ENCODE measurements around the gene RPS3A. TPM values are rescaled to one million over a fixed set of nuclear protein-coding genes. Genes with fewer than 3 reads are reported as not detected.
A peak's percentile ranks its signal among the peaks of the same experiment; 100 is the strongest.

RPS3A gene
- total RNA-seq, 4 donors from 2014 or later, result 1,844 to 5,619 (median 2,960) TPM

DNA sequence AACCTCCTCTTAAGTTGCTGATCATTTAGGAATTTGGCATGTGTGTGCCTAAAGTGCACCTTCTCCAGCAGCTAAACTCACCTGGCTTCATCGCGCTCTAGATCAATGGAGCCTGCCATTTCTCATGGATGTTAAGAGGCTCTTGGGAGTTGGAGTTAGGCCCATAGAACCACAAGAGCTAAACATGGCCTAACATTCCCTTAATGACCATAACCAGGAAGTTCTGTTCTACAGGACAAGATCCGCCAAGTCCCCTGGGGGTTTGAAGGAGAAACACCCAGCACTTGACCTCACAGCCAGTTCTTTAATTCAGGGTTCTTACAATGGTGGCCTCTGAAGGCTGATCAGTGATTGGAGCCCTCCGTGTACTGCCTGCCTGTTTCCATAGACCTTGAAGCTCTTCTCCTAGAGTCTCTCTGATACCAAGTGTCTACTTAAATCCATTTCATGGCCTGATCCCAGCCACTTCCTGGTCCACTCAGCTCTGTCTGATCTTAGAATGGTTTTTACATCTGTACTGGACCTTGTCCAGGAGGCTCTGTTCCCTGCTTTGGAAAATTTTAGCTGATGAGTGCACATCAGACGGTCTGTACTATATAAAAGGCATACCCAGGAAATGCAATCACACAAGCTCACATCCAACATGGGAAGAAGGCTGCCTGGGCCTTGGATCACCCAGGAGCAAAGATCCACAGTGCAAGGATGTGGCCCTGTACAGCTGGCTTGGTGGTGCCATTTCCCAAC lies 45.1 kb downstream of the RPS3A start:
- TF ChIP-seq POLR2A (IDR thresholded peaks at IDR 0.05), result no peak
- TF ChIP-seq, protein P1, sequence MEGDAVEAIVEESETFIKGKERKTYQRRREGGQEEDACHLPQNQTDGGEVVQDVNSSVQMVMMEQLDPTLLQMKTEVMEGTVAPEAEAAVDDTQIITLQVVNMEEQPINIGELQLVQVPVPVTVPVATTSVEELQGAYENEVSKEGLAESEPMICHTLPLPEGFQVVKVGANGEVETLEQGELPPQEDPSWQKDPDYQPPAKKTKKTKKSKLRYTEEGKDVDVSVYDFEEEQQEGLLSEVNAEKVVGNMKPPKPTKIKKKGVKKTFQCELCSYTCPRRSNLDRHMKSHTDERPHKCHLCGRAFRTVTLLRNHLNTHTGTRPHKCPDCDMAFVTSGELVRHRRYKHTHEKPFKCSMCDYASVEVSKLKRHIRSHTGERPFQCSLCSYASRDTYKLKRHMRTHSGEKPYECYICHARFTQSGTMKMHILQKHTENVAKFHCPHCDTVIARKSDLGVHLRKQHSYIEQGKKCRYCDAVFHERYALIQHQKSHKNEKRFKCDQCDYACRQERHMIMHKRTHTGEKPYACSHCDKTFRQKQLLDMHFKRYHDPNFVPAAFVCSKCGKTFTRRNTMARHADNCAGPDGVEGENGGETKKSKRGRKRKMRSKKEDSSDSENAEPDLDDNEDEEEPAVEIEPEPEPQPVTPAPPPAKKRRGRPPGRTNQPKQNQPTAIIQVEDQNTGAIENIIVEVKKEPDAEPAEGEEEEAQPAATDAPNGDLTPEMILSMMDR (IDR thresholded peaks at IDR 0.05), result no peak
- DNase-seq, result no peak
- H3K27me3 ChIP-seq, result no peaks in the 10 kb centered on the region
- H3K4me3 ChIP-seq, result no peak overlapping the region
- intact Hi-C loops (cut with DNase I), result no loop called here
- peaks cover 0 to 100% (median 4%) of the 10 kb centered on the region in 3 donors for H3K36me3 ChIP-seq
- no peak overlapping the region for H3K27ac ChIP-seq
- no peaks in the 10 kb centered on the region for H3K9me3 ChIP-seq
- 86 to 95% methylated on average over 4 to 5 of the region's 5 CpGs for WGBS, 2 donors
- no peaks in the 10 kb centered on the region for H3K4me1 ChIP-seq

DNA sequence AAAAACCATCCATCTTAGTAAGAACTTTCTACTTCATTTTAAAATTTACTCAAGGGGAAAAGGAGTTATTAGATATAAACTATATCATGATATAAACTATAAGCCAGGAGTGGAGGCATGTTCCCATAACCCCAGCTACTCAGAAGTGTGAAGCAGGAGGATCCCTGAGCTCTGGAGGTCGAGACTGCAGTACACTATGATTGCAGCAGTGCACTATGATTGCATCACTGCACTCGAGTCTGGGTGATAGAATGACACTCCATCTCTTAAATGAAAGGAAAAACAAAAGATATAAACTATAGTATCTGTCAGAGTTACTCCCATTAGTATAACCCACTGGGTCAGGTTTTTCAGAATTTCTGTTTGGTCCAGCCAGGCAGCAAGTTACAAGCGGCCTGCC lies 47.6 kb downstream of the RPS3A start:
- no peaks in the 10 kb centered on the region for H3K27me3 ChIP-seq
- no peak for DNase-seq
- H3K4me1 ChIP-seq, result peaks cover 0 to 2% (median 0%) of the 10 kb centered on the region in 3 donors
- no peaks in the 10 kb centered on the region for H3K9me3 ChIP-seq
- TF ChIP-seq, protein P1 (IDR thresholded peaks at IDR 0.05), result no peak
- TF ChIP-seq POLR2A (IDR thresholded peaks at IDR 0.05), result no peak
- intact Hi-C loops (cut with DNase I), result no loop called here
- H3K4me3 ChIP-seq, result no peak overlapping the region
- H3K27ac ChIP-seq, result no peak overlapping the region
- peaks cover 0 to 79% (median 4%) of the 10 kb centered on the region in 3 donors for H3K36me3 ChIP-seq
- 73 to 82% methylated on average over 3 of the region's 3 CpGs for WGBS, 2 donors

DNA sequence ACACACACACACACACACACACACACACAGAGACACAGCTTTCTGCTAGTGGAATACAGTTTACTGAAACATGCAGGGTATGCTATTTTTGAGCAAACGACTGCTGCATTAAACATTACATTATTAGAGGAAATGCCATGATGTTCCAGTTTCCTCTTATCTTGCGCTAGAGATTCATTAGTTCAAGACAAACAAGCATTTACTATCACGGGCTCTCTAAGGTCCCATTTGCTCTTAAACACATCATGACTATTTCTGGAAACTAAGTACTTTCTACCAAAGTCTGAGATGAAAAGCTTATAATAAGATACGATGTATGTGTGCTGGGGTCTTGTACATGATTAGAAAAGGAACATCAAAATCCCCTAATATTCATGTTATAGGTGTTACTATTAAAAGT lies 48.8 kb downstream of the RPS3A start:
- 92 to 97% methylated on average over 4 of the region's 4 CpGs for WGBS, 2 donors
- Histone ChIP-seq H3K4me1 (peaks cover 0 to 14% (median 0%) of the 10 kb centered on the region in 3 donors), H3K36me3 (peaks cover 0 to 66% (median 4%) of the 10 kb centered on the region in 3 donors), H3K27me3 (no peaks in the 10 kb centered on the region), H3K27ac (no peak overlapping the region), H3K4me3 (no peak overlapping the region), H3K9me3 (no peaks in the 10 kb centered on the region)
- DNase-seq, result no peak
- TF ChIP-seq, protein P1 (IDR thresholded peaks at IDR 0.05), result no peak
- TF ChIP-seq POLR2A (IDR thresholded peaks at IDR 0.05), result no peak
- intact Hi-C loops (cut with DNase I), result no loop called here

DNA sequence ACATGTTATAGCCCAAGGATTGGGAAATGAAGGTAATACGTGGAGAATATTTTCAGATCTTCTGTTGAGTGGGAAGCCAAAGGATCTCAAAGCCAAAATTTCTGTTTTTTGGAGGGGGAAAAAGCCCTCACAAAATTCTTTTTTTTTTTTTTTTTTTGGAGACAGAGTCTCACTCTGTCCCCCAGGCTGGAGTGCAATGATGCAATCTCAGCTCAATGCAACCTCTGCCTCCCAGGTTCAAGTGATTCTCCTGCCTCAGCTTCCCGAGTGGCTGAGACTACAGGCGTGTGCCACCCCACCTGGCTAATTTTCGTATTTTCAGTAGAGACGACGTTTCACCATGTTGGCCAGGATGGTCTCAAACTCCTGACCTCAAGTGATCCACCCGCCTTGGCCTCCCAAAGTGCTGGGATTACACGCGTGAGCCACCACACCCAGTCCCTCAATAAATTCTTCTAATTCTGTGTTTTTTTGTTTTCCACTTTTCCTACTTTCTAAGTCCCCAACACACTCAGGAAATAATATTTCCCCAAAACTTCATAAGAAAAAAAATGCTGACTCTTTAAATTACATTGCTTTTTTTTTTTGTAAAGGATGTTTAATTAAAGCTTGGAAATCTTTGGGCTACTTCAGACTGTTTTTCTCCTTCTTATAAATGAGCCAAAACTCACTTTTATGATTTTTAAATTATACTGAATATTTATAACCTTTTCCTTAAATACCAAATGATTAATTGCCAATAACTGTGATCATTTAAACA lies 51.6 kb downstream of the RPS3A start:
- TF ChIP-seq POLR2A (IDR thresholded peaks at IDR 0.05), result no peak
- TF ChIP-seq, protein P1 (IDR thresholded peaks at IDR 0.05), result no peak
- Histone ChIP-seq H3K9me3 (no peaks in the 10 kb centered on the region), H3K4me1 (peaks cover 0 to 25% (median 0%) of the 10 kb centered on the region in 3 donors), H3K4me3 (no peak overlapping the region), H3K27ac (no peak overlapping the region), H3K27me3 (no peaks in the 10 kb centered on the region), H3K36me3 (peaks cover 0 to 49% (median 0%) of the 10 kb centered on the region in 3 donors)
- WGBS, 2 donors, result 87 to 93% methylated on average over 9 of the region's 9 CpGs
- intact Hi-C loops (cut with DNase I), result no loop called here
- no peak for DNase-seq

DNA sequence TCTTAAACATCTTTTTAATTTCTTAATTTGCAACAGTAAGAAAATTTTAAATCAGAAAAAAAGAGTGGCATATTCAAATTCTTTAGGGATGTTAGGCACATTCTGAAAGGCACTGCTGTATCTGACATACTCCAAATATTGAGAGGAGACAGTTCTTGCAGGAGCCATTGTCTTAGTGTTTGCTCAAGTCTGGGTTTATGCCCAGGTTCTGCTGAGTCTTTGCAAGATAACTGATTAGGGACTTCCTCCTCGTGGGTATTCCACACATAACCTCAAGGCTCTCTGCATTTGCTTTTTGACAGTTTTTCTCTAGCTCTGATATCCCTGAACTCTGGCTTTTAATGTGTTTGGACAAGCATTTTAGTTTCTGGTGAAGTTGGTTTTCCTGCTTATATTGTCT lies 52.6 kb downstream of the RPS3A start:
- Histone ChIP-seq H3K4me1 (peaks cover 0 to 25% (median 0%) of the 10 kb centered on the region in 3 donors), H3K4me3 (no peak overlapping the region), H3K9me3 (no peaks in the 10 kb centered on the region), H3K27me3 (no peaks in the 10 kb centered on the region), H3K27ac (peak overlapping the region in 1 of 4 donors; percentile 36), H3K36me3 (peaks cover 0 to 38% (median 0%) of the 10 kb centered on the region in 3 donors)
- DNase-seq, result no peak
- TF ChIP-seq, protein P1 (IDR thresholded peaks at IDR 0.05), result no peak
- TF ChIP-seq POLR2A (IDR thresholded peaks at IDR 0.05), result no peak
- WGBS, 2 donors, result 0% methylated on average over 1 of the region's 1 CpG
- intact Hi-C loops (cut with DNase I), result no loop called here
